Measurements from ENCODE around the gene PNLIPRP2.

- TF ChIP-seq POLR2AphosphoS5 (IDR thresholded peaks at IDR 0.05; ENCODE audit: borderline replicate concordance, low read depth, low read length), result no peak
- no peak for TF ChIP-seq EZH2 (IDR thresholded peaks at IDR 0.05)
Measured at GRCh38 chr10:116646502-116646901, 25.7 kb downstream of the PNLIPRP2 start.

Data from SK-N-MC (cell line).